GM18909 (cell line): ENCODE measurements around the gene FADS2.
A peak's percentile ranks its signal among the peaks of the same experiment; 100 is the strongest.

ENCODE experiments used
- ATAC-seq: cut with Tn5 transposase; IDR thresholded peaks from one replicate; pipeline ENCODE4 v1.9.1; 2021; ENCODE audit warnings: mild to moderate bottlenecking; ENCODE audit not compliant: unreplicated experiment, poor library complexity

The FADS2 gene

DNA sequence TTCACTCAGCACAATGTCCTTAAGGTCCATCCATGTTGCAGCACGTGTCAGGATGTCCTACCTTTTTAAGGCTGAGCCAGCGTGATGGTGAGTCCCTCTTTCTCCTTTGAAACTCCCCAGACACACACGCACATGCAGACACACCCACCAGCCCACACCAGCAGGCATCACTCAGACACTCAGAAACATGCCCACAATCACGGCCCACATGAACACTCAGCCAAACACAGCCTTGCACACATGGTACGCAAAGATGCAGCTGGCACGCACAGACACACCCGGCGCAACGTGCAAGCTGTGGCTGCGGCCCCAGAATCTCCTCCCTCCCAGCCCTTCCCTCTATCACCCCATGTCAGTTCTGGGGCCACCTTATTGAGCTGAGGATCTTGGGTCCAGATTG lies 55.2 kb downstream of the FADS2 start:
- ATAC-seq: no peak

- no peak for ATAC-seq
These were observed 55.8 kb downstream of the FADS2 start for GRCh38 chr11:61883947-61884346.

DNA sequence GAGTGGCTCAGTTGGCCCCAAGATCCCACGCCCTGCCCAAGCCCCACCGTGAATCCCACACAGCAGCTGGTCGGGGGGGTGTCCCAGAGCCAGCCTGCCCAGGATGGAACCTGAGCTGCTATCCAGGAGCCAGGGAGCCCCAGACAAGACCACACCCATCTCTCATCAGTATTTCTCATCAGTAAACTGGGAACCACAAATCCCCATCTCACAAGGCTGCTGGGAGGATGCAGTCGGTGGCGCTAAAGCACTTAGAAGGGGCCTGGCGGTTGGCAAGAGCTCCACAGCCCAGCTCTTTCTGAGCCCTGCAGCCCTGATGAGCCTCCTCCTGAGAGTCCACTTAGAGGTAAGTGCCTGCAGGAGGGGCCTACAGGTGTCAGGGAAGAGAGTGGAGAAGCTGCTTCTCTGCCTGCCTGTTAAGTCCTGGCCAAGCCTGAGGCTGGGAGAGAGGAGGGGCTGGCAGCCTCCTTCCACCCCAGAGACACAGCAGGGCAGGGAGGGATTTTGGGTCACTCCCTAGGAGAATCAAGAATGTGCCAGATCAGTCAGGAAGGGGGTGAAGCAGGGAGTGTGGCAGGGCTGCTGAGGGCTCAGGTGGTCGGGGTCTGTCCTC lies 57.2 kb downstream of the FADS2 start:
- no peak for ATAC-seq

DNA sequence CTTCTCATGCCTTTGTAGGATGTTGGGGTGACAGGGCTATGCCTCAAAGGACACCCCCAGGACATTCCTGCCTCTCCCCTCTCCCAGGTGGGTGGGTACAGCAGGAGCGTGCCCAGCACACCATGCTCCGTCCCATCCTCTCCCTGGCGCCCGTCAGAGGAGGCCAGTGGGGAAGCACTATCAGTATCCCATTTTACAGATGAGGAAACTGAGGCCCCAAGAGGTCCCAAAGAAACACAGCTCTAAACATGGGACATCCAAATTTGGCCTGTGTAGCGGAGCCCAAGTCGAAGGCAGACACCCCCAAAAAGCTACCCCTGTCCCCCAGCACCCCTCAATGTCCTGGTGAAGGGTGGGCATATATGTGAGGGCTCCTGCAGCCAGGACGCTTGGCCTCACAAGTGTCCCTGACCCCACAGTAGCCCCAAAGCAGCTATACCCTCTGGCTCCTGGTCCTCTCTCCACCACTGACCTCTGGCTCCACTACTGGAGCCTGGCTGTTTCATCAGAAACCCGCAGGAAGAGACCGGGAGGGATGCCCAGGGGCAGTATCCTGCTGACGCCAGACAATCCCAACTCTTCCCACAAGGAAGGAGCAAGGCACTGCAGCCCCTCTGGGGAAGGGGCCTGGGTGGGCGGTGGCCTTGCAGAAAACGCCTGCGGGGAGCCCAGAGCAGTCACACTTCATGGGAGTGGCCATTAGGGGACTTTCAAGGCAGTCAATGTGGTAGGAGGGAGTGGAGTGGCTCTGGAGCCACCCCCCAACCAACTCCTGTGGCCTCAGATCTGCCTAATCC lies 57.9 kb downstream of the FADS2 start:
- ATAC-seq: no peak

DNA sequence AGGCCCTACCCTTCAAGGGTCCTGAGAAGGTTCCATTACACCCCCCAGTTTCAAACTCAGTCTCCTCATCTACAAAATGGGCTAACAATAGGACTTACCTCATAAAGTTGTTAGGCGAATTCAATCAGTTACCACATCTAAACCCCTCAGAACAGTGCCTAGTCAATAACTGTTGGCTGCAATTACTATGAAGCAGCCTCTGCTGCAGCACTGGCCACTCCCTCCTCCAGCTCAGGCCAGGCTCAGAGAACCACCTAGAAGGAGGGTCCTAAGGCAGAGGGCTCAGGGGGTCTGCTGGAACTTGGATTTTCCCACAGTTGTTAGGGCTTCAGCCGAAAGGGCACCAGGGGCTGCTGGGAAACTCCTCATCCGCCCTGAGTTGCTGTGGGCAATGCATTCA lies 58.5 kb downstream of the FADS2 start:
- no peak for ATAC-seq

- ATAC-seq: no peak
These were observed 59.9 kb downstream of the FADS2 start for GRCh38 chr11:61887839-61888494.

DNA sequence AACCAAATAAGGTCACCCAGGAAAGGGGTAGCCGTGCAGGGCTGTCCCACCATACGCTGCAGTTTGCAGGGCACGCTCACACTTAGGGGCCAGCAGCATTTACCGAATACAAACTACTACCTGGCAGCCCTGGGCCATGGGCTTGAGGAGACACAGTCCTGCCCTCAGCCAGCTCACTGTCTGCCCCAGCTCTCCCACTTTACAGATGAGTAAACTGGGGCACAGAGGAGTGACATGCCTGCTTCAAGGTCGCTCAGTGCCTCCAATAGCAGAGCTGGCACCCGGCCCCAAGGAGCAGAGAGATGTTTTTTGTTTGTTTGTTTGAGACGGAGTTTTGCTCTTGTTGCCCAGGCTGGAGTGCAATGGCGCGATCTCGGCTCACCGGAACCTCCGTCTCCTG lies 60.5 kb downstream of the FADS2 start:
- no peak for ATAC-seq

DNA sequence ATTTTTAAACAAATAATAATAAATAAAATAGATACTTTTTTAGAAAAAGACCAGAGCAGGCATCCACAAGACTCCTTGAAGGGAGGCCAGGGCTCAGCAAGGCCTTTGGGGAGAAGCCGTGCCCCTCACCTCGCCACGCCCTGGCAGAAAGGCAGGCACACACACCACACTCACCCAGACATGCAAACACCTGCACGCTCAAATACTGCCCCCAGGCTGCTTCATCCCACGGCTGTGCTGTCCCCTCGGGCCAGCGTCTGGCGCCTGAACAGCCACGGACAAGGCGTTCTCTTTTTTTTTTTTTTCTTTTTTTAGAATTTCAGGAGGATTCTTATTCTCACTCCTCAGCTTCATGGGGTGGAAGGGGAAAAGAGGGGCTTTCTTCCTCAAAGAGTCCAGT lies 61.7 kb downstream of the FADS2 start:
- no peak for ATAC-seq

- ATAC-seq: peak; percentile 27
These were observed 62.6 kb downstream of the FADS2 start for GRCh38 chr11:61890529-61891330.

DNA sequence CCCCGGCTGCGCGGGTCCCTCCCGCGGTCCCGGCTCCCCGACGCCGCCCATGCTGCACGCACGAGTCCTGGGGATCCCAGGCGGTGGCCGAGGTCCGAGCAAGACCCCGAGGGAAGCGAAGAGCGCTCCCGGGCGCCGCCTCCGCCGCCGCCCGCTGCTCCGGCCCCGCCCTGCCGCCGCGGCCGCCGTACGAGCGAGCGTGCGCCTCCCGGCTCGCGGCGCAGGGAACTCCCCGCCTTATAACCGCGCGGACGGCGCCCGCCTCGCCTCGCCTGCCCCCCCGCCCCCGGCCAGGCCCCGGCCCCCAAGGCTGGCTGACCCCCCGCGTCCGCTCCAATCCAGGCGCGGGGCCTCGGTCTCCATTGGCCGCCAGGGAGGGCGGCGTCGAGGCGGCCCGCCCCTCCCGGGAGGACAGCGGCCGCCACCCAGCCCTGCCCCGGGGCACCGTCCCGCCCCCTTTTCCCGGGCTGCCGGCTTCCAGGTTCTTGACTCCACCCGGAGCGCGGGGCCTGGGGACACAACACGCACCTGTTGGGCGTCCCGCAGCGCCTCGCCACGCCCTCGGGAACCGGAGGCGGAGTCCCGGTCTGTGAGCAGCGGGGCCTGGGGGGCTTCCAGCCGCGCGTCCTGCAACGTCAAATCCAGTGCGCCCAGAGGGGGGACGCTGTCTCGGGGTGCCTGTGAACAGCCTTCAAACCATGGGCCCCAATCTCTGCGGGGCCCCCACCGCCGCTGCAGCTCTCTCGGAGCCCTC lies 63.4 kb downstream of the FADS2 start, which contains the start of gene FADS3:
FADS3 (minus strand) TSS at position 215 of the 754 bp plus-strand sequence; CDS start at position 51, 164 bp downstream.
- ATAC-seq: peak; percentile 66

- peak; percentile 37 for ATAC-seq
These were observed 63.9 kb downstream of the FADS2 start for GRCh38 chr11:61892085-61892370.

DNA sequence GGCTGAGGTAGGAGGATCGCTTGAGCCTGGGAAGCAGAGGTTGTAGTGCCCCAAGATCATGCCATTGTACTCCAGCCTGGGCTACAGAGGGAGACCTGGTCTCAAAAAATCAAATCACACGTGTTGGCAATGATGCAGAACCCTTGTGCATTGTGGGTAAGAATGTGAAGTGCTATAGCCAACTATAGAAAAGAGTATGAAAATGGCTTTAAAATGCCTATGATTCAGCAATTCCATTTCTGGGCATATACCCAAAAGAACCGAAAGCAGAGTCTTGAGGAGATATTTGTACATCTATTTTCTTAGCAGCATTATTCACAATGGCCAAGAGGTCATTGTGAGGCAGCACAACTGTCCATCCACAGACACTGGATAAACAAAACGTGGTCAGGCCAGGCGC lies 65.9 kb downstream of the FADS2 start:
- no peak for ATAC-seq

GRCh38 chr11:61895046-61895717 lies 67.1 kb downstream of the FADS2 start:
- no peak for ATAC-seq

GRCh38 chr11:61895718-61896059 lies 67.6 kb downstream of the FADS2 start:
- ATAC-seq: no peak

GRCh38 chr11:61896665-61897386 lies 68.7 kb downstream of the FADS2 start:
- ATAC-seq: no peak

GRCh38 chr11:61897387-61898246 lies 69.5 kb downstream of the FADS2 start:
- ATAC-seq: peak; percentile 43

DNA sequence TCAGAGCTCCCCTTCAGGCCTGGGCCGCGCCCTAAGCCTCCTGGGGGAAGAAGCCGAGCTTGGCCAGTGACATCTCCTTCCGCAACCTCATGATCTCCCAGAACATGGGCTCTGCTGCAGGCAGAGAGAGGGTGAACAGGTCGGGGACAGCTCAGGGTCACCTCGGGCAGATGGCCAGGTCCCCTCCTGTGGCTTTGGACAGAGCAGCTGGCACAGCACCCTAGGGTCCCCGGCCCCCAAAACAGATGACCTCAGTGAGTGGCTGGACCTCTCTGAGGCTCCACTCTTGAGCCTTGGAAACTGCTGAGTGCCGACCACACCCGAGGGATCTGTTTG lies 70.1 kb downstream of the FADS2 start:
- ATAC-seq: no peak

DNA sequence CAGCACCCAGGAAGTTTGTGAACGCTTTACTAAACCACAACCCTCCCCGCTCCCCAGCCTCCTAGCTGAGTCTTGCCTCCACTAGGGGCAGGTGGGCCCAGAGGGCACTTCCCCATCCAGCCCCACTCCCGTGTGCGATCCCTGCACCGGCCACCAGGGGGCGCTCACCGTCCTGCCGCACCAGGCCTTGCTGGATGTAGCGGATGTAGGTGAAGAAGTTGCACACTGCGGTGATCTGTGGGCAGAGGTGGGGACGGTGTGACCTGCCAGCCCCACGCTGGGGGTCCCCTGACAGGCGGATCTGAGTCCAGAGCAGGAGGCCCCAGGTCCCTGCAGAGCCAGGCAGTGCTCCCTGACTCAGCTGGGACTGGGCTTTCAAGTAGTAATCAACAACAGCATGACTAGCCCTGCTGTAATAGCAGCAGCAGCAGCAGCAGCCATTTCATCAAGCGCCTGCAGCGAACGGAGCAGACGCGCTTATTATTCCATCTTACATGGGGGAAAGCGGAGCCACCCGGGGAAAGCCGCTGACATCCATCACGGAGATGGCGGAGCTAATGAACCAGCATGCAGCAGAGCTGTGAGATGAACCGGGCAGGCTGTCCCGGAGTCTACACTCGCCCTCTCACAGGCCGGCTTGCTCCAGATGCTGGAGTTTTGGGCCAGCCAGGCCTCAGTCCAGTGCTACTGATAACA lies 71.2 kb downstream of the FADS2 start:
- ATAC-seq: peak; percentile 69
